NCI-H128 (cell line): ENCODE results near the gene GPR31.

Experiments used
- DNase-seq: peaks from one replicate; lab custom pipeline; 2025; ENCODE audit not compliant: unreplicated experiment; lab: John Stamatoyannopoulos, UW

Gene GPR31

GRCh38 chr6:167119670-167120582 lies 37.9 kb downstream of the GPR31 start:
- DNase-seq, result no peak

- DNase-seq, result no peak
Observed at GRCh38 chr6:167118839-167119238, 38.9 kb downstream of the GPR31 start.

- DNase-seq, result no peak
Observed at GRCh38 chr6:167118006-167118405, 39.8 kb downstream of the GPR31 start.

- DNase-seq, result no peak
Observed at GRCh38 chr6:167116838-167117228, 40.9 kb downstream of the GPR31 start.

GRCh38 chr6:167116109-167116837 lies 41.5 kb downstream of the GPR31 start:
- DNase-seq, result no peak

- DNase-seq, result no peak
Observed at GRCh38 chr6:167115054-167115453, 42.7 kb downstream of the GPR31 start.

GRCh38 chr6:167113935-167114910 lies 43.6 kb downstream of the GPR31 start:
- no peak for DNase-seq

- no peak for DNase-seq
Observed at GRCh38 chr6:167113047-167113754, 44.6 kb downstream of the GPR31 start.

GRCh38 chr6:167112421-167112820 lies 45.4 kb downstream of the GPR31 start:
- no peak for DNase-seq

GRCh38 chr6:167111597-167111996 lies 46.2 kb downstream of the GPR31 start:
- DNase-seq, result no peak

- no peak for DNase-seq
Observed at GRCh38 chr6:167109651-167110050, 48.1 kb downstream of the GPR31 start.

- DNase-seq, result no peak
Observed at GRCh38 chr6:167108278-167108677, 49.5 kb downstream of the GPR31 start.

GRCh38 chr6:167107787-167108186 lies 50.0 kb downstream of the GPR31 start:
- no peak for DNase-seq

- DNase-seq, result no peak
Observed at GRCh38 chr6:167106406-167106805, 51.4 kb downstream of the GPR31 start.
